NCI-H748 (cell line): Measurements from ENCODE around the gene MTHFD1.
A peak's percentile ranks its signal among the peaks of the same experiment; 100 is the strongest.

Source experiments
- DNase-seq: peaks from one replicate; lab custom pipeline; 2025; ENCODE audit not compliant: unreplicated experiment; lab: John Stamatoyannopoulos, UW

The MTHFD1 gene

DNA sequence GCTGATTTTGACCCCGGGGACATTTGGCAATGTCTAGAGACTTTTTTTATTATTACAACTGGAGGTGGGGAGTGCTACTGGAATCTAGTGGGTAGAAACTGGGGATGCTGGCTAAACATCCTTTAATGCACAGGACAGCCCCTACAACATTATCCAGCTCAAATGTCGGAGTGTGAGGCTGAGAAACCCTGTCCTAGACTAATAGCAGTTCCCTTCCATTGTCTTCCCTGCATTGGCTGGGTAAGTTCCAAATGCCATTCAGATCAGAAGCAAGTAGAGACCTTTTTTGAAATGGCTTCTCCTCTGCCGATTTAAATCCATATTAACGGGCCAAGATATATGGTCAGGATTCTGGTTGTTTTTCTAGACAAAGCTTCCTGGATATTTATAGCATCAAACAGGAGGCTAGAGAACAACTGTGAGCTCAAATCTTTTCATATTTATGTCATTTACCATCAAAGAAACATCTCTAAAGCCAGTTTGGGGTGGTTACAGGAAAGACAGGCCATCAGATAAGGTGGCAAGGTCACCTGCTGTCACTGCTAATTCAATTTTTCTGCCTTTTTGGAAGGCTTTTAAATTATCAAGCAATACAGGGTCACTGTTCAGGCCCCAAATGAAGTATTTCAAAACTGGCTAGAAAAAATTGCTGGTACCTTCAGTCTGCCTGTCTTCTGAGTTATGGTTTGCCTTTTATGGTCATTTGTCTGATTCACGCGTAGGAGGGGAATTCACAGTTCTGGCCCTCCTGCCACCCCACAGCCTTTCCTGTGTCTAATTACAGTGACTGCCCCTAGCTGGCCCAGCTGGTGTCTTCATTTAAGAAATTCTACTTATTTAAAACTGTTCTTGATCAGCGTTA lies 57.1 kb downstream of the MTHFD1 start:
- no peak for DNase-seq

DNA sequence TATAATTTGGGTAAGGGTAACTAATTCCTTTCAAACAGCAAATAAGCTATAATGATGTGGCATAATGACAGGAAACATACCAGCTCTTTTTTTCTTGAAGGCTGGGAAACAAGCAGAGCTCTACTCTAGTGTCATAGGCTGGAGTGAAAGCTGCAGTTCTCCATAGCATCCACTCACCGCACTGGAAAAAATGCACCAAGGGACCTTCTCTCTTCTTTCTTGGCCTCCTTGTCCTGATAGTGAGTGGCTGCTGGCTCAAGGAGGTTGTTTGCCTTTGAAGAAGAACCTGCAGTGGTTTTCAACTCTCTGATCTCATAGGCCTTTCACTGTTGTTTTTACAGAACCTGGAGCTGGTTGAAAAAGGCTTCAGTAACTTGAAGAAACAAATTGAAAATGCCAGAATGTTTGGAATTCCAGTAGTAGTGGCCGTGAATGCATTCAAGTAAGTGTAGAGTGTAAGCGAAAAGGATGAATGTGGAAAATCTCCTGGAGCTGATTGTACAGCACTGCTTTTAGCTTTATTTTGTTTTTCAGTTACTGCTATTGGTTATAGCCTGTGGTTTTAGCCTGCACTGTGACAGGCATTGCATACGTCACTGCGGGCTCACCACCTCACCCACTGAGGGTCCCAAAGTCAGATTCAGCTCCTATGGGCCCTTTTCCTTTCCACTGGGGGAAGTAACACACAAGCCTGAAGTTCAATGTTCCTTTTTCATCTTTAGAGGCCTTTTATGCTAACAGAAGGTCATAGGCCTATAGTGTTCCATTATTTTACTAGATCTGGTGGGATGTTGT lies 59.9 kb downstream of the MTHFD1 start:
- DNase-seq, result no peak

DNA sequence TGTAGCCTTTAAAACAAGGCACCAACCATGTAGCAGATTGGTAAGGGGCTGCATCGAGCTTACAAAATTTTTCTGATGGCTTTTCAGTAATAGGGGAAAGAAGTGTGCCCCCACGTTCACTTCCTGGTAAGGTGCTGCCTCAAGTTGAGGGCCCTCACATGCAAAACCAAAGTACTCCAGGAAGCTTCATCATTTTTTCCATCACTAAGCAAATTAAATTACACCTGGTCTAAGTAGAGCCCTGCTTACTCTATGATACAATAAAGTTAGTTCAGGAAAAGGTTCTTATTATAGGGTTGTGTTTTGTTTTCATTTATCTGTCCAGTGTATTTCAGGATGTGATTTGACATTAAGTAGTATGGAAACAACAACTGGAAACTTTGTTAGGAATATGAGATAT lies 62.1 kb downstream of the MTHFD1 start:
- DNase-seq, result no peak

DNA sequence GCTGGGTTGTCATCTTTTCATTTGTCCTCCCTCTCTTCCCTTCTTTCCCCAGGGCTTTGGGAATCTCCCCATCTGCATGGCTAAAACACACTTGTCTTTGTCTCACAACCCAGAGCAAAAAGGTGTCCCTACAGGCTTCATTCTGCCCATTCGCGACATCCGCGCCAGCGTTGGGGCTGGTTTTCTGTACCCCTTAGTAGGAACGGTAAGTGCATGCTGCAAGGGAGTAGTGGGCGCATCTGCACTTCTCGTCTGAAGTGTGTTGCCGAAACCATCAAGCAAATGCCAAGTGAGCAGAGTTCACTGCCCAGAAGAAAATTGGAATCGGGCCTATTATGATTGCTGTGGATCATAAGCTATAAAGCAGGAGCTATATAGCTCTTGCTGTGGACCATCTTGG lies 66.5 kb downstream of the MTHFD1 start:
- DNase-seq, result no peak

DNA sequence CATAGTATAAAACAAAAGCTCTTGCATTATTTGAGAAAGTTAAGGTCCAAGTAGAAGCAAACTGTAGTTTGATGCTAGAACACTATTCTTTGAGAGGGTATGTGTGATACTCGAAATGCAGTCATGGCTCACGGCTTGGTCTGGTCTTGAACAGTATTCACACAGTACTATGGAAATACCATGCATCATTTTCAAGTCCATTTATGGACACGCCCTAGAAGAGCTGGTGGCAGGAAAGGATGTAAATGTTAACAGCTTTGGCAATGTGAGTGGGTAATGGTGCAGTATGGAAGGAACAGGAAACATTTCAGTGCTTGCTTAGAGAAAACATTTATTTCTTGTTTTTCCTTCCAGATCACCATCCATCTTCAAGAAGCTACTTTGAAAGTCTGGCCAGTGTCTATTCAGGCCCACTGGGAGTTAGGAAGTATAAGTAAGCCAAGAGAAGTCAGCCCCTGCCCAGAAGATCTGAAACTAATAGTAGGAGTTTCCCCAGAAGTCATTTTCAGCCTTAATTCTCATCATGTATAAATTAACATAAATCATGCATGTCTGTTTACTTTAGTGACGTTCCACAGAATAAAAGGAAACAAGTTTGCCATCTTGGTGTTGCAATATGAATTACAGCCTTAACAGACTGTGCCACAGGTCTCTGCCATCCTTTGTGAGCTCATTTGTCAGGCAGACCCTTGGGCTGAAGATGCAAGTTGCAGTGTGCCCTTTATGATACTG lies 71.4 kb downstream of the MTHFD1 start:
- DNase-seq, result no peak

DNA sequence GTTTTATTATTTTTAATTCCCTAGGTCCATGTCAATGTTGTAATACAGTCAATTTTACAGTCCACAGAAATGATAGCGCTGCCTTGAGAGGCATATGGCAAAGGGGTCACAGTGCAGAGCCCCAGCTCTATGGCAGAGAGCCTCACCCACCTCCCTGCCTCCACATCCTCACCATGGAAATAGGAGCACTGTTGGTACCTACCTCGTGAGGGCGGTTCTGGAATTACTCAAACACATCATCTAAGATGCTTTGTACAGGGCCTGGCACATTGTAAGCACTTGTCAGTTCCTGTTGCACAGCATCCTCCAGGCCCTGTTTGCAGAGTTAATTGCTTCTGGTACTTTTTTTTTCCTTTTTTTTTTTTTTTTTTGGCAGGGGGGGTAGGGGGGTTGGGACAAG lies 73.1 kb downstream of the MTHFD1 start:
- DNase-seq, result no peak

DNA sequence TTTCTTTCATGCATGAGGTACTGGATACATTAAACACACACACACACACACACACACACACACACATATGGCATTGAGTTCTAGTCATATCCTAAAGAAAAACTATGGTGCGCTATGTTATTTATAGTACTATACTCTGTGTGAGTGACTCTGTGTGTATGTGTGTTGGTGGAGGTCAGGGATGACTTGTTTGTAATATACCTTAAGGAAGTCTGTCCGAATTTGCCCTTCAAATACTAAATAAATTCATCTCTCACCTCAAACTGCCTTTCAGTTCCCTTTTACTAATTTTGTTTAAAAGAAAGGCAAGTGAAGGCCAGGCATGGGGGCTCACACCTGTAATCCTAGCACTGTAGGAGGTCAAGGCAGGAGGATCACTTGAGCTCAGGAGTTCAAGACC lies 75.0 kb downstream of the MTHFD1 start:
- no peak for DNase-seq

DNA sequence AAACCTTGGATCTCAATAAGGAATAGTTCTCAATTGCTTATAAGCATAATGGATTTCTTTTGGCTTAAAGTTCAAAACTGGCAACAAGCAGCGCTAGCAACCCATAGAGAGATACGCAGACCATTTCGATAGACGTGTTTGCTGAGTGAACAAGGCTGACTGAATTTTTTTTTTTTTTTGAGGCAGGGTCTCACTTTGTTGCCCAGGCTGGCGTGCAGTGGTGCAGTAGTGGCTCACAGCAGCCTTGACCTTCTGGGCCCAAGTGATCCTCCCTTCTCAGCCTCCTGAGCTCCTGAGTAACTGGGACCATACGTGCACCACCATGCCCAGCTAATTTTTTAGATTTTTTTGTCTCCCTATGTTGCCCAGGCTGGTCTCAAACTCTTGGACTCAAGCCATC lies 75.7 kb downstream of the MTHFD1 start:
- DNase-seq, result no peak

DNA sequence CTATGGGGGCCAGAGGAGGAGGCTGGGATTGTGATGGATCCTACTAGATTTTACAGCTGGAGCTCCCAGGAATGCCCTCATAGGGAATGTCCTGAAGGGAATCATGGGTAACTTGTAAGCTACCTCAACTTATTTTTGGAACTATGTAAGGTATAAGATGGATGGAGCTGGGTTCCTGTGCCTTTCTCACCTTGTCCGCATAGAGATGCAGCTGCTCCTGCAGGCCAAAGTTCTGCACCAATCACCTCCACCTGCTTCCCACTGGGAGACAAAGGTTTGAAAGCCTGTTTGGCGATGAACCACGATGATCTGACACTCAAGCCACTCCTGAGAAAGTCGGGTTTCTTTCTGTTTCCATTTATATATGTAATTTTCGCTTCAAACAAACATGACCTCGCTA lies 76.5 kb downstream of the MTHFD1 start:
- DNase-seq, result peak; percentile 71

DNA sequence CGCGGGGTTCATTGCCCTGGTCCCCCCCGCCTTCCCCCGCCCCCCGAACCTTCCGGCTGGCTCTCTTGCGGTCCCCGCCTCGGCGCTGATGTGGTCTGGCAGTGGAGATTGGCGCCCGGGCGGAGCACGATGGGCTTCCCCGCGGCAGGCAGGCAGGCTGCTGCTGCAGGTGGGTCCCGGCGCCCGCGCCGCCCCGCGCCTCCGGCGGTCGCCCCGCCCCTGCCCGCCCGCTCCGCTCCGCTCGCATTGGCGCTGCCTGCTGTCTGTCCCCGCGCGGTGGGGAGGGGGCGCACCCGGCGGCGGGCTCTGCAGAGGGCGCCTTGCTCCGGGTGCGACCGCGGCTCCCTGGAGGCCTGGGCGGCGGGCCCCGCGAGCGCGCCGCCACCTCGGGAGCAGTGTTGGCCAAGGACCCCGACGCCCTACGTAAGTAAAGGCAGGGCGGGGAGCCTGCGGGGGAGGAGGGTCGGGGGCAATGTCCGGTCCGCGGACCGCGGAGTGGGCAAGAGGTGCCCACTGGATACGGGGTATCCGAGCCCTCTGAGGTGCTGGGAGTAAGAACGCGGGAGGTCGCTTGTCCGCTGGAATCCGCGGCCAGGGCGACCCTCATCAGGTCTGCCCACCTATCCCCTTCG lies 77.2 kb downstream of the MTHFD1 start, which contains the start of gene AKAP5:
Gene AKAP5, plus strand, starts transcription at position 309 of the 632 bp plus-strand sequence. CDS start 2,896 bp downstream, outside the sequence.
- DNase-seq, result peak; percentile 85

DNA sequence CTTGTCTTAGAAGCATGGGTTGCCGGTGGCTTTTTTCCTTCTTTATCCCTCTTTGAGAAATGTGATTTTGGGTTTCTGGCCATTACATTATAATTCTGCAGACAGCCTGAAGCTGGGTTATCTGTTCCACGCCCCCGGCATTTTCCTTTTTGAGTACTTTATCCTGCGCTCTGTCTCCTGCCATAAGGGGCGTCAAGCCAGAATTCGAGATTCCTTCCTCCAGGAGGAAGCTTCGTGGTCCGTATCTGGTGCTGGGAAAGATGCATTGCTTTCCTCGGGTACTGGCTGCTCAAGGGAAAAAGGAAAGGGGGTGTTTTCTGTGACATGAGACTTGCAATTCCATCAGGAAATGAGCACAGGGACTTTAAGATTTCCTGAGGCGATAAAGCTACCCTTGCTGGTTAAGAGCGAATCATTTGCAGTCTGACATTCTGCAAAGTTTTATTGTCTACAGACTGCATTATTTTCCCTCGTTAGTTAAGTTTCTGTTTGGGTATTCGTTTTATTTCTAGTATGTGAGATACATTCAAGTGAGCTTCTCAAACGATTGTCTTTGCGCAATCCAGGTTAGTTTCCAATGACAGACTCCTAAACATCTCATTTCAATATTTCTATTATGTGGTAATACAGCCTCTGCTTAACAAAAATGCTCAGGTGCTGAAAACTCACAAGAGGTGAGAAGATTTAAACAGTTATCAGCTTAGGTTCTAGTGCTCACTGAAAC lies 77.8 kb downstream of the MTHFD1 start:
- DNase-seq, result peak; percentile 57

DNA sequence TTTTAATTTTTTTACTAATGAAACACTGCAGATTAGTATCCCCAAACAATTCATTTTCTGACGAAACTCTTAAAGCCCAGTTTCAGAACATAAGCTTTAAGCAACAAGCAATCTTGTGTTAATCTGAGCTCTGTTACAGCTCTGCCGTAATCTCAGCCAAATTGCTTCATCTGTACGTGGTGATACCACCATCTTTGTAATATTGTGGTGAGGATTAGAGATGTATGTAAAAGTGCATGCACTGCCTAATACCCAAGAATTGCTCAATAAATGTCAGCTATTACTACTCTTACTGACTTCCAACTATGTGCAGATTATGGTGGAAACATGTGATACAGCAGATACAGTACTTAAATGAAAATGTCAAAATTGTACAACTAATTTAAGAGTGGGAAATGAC lies 78.9 kb downstream of the MTHFD1 start:
- DNase-seq, result no peak

DNA sequence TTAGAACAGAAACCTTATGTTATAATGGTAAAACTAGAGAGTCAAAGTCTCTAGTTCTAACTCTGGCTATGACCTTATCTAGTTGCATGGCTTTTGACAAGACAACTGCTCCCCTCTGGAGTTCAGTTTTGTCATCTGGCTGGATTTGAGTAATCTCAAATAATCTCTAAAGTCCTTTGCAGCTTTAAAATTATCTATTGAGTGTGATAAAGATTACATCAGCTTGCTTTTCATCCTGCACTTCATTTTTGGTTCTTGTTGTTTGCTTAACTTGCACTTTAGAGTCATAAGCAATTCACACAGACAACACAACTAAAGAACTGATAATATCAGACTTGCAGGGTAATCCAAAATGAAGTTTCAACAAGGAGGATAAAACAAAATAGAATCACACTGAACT lies 79.4 kb downstream of the MTHFD1 start:
- no peak for DNase-seq

DNA sequence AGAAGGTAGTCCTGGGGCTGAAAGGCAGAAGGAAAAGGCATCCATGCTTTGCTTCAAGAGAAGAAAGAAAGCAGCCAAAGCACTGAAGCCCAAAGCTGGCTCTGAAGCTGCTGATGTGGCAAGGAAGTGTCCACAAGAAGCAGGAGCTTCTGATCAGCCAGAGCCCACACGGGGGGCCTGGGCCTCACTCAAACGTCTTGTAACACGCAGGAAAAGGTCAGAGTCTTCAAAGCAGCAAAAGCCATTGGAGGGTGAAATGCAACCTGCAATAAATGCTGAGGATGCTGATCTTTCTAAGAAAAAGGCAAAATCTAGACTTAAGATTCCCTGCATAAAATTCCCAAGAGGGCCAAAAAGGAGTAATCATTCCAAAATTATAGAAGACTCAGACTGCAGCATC lies 80.3 kb downstream of the MTHFD1 start:
- DNase-seq, result no peak

DNA sequence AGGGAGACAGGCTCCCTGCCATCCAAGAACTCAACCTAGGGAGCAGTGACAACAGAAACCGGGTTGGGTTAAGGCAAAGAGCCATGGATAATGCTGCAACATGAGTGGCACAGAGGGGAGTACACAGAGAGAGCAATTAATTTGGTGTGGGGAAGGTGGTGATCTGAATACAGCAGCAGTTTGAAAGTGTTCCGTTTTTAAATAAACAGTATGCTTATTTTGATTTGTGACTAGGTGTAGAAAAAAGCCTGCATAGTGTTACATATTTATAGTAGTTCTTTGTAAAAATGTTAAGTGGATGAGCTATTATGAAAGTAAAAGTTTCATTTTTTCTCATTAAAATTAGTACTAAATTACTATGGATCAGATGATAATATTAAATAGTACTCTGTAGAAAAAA lies 85.9 kb downstream of the MTHFD1 start:
- no peak for DNase-seq

DNA sequence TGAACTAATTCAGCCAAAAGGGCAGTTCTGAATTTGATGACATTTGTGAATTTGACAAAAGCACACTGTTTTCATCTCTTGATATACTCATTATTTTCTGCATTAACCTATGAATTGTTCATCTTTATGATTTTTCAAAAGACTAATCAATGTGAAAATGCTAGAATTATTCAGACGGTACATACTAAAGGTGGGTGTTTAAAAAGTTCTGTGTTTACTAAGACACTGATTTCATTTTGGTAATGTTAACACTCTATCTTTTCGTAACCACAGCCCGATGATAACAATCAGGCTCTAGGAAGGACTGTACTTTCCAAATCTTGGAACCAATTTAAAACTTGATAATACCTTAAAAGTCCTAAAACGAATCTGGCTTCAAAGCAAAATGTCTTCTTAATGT lies 86.5 kb downstream of the MTHFD1 start:
- DNase-seq, result no peak

DNA sequence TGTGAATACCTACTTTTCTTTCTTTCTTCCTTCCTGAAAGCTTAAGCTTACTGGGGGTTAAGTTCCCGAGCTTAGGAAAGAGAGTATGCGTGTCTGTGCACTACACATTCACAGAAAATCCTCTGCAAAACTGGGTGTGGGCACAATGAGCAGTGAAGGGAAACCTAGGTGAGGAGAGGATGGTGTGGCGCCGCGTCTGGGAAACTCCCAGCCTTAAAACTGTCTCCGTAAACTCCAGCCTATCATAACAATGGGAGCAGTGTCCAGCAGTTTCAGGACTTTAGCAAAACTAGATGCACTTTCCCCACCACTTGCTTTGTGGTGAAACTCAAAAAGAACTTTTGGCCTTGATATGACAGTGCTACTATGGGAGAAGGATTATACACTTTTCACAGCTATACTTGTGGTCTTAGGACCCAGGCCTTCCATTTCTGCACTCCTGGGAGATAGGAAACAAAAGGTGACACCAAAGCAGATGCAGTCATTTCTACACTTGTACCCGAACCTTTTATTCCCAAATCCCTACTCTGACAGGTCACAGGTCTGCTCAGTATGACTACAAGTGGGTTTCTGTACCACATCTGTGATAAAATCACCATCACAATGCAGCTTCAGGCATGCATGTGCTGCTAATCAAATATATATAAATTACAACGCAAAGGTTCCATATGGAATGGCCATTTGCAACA lies 87.6 kb downstream of the MTHFD1 start:
- no peak for DNase-seq

DNA sequence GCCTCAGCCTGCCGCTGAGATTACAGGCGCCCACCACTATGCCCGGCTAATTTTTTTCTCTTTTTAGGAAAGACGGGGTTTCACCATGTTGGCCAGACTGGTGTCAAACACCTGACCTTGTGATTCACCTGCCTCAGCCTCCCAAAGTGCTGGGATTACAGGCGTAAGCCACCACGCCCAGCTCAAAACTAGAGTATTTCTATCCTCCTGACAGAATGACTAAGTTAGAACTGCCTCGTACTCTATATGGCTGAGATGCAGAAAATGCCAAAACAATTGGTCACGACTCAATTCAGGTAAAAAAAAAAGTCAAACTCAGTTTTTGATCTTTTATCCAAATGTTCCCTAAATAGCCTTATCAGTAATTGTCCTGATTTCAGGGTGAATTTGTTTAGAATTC lies 88.3 kb downstream of the MTHFD1 start:
- DNase-seq, result no peak

DNA sequence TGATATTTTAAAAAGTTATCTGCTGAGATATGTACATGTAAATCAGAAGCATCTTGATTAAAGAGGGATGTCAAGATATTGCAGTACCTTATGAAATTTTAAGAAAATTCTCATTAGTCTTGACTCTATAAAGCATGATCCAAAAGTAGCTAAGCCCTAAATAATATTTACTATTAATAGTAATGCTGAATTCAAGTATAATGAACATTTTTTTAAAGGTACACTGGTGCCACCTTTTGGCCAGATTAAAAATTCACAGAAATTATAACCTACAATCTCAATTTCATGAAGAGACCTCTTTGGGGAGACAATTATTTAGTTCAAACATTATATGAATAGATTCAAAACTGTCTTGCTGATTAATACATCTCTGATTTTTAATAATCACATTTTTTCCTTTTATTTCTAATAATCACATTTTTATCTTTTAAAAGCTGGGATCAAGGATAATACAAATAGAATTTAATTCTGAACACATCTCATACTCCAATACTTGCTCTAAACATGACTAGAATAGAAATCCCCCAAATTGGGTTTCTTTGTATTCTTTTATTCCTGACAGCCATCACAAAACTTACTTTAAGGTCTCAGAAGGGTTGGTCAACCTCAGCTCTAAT lies 90.6 kb downstream of the MTHFD1 start:
- DNase-seq, result peak; percentile 17
